ENCODE data around the gene HEXD.
"Not testable (repeated sequence)": the region's sequence is repeated elsewhere in the genome, so short reads cannot be mapped to it uniquely, and the experiment has no call there.

The HEXD gene

GRCh38 chr17:82376042-82376730 is 42.0 kb upstream of the HEXD start:
- Histone ChIP-seq H3K79me1 (ENCODE audit: low read length) (no peaks in the 10 kb centered on the region), H2BK120ac (ENCODE audit: low read depth, low read length) (no peak overlapping the region), H3K27me3 (ENCODE audit: insufficient read depth, low read length, poor library complexity) (peaks cover 8% of the 10 kb centered on the region), H3K36me3 (ENCODE audit: control insufficient read depth, insufficient read depth, low read length) (no peaks in the 10 kb centered on the region), H3K23ac (ENCODE audit: low read length) (no peak overlapping the region), H3K4ac (ENCODE audit: low read depth, low read length) (no peak overlapping the region), H2AK5ac (ENCODE audit: low read length) (no peak overlapping the region), H3K18ac (ENCODE audit: low read length) (no peak overlapping the region), H3K56ac (ENCODE audit: low read length) (no peak overlapping the region), H3K9ac (ENCODE audit: low read length) (no peak overlapping the region), H3K27ac (ENCODE audit: low read depth, low read length) (no peak overlapping the region), H3K4me2 (ENCODE audit: low read length) (no peak overlapping the region), H2BK5ac (ENCODE audit: low read length) (no peak overlapping the region), H3K4me3 (ENCODE audit: low read length) (no peak overlapping the region), H2BK15ac (replicated peaks; ENCODE audit: low read depth) (no peak overlapping the region), H4K8ac (ENCODE audit: low read depth, low read length) (no peak overlapping the region), H3K79me2 (ENCODE audit: control insufficient read depth, insufficient read depth, low read length) (no peaks in the 10 kb centered on the region), H4K5ac (ENCODE audit: low read length) (no peak overlapping the region), H3K4me1 (ENCODE audit: control insufficient read depth, low read depth, low read length) (no peaks in the 10 kb centered on the region)
- WGBS (ENCODE audit: extremely low coverage, insufficient coverage, low lambda C conversion rate), result no CpG with 5 or more reads among the region's 16 CpGs
- DNase-seq, result no peak

GRCh38 chr17:82377294-82377693 is 40.9 kb upstream of the HEXD start:
- H3K27ac ChIP-seq (ENCODE audit: low read depth, low read length); H3K4ac ChIP-seq (ENCODE audit: low read depth, low read length); H3K18ac ChIP-seq (ENCODE audit: low read length); H3K4me2 ChIP-seq (ENCODE audit: low read length); H2BK120ac ChIP-seq (ENCODE audit: low read depth, low read length); H3K9ac ChIP-seq (ENCODE audit: low read length); H3K79me2 ChIP-seq (ENCODE audit: control insufficient read depth, insufficient read depth, low read length); H2AK5ac ChIP-seq (ENCODE audit: low read length); H2BK15ac ChIP-seq (replicated peaks; ENCODE audit: low read depth); H3K23ac ChIP-seq (ENCODE audit: low read length); H3K4me1 ChIP-seq (ENCODE audit: control insufficient read depth, low read depth, low read length); H2BK5ac ChIP-seq (ENCODE audit: low read length); DNase-seq; H3K27me3 ChIP-seq (ENCODE audit: insufficient read depth, low read length, poor library complexity); H3K4me3 ChIP-seq (ENCODE audit: low read length); H3K79me1 ChIP-seq (ENCODE audit: low read length); H4K5ac ChIP-seq (ENCODE audit: low read length); H3K36me3 ChIP-seq (ENCODE audit: control insufficient read depth, insufficient read depth, low read length); H3K56ac ChIP-seq (ENCODE audit: low read length); H4K8ac ChIP-seq (ENCODE audit: low read depth, low read length): not testable (repeated sequence)
- WGBS (ENCODE audit: extremely low coverage, insufficient coverage, low lambda C conversion rate), result no CpG with 5 or more reads among the region's 5 CpGs

- Histone ChIP-seq H3K18ac (ENCODE audit: low read length) (no peak overlapping the region), H2AK5ac (ENCODE audit: low read length) (no peak overlapping the region), H3K4me1 (ENCODE audit: control insufficient read depth, low read depth, low read length) (no peaks in the 10 kb centered on the region), H3K79me2 (ENCODE audit: control insufficient read depth, insufficient read depth, low read length) (no peaks in the 10 kb centered on the region), H3K9ac (ENCODE audit: low read length) (no peak overlapping the region), H3K27ac (ENCODE audit: low read depth, low read length) (no peak overlapping the region), H3K23ac (ENCODE audit: low read length) (no peak overlapping the region), H2BK5ac (ENCODE audit: low read length) (no peak overlapping the region), H2BK120ac (ENCODE audit: low read depth, low read length) (no peak overlapping the region), H3K4ac (ENCODE audit: low read depth, low read length) (no peak overlapping the region), H3K56ac (ENCODE audit: low read length) (no peak overlapping the region), H3K79me1 (ENCODE audit: low read length) (no peaks in the 10 kb centered on the region), H2BK15ac (replicated peaks; ENCODE audit: low read depth) (no peak overlapping the region), H3K36me3 (ENCODE audit: control insufficient read depth, insufficient read depth, low read length) (no peaks in the 10 kb centered on the region), H4K8ac (ENCODE audit: low read depth, low read length) (no peak overlapping the region), H3K4me3 (ENCODE audit: low read length) (no peak overlapping the region), H4K5ac (ENCODE audit: low read length) (no peak overlapping the region), H3K27me3 (ENCODE audit: insufficient read depth, low read length, poor library complexity) (no peaks in the 10 kb centered on the region), H3K4me2 (ENCODE audit: low read length) (no peak overlapping the region)
- no peak for DNase-seq
- no CpG with 5 or more reads among the region's 31 CpGs for whole genome bisulfite sequencing (ENCODE audit: extremely low coverage, insufficient coverage, low lambda C conversion rate)
Measured at GRCh38 chr17:82377924-82378740, 40.0 kb upstream of the HEXD start.

GRCh38 chr17:82378741-82379021 is 39.5 kb upstream of the HEXD start:
- Histone ChIP-seq H3K56ac (ENCODE audit: low read length) (no peak overlapping the region), H4K8ac (ENCODE audit: low read depth, low read length) (no peak overlapping the region), H3K79me2 (ENCODE audit: control insufficient read depth, insufficient read depth, low read length) (no peaks in the 10 kb centered on the region), H3K4me1 (ENCODE audit: control insufficient read depth, low read depth, low read length) (no peaks in the 10 kb centered on the region), H3K79me1 (ENCODE audit: low read length) (no peaks in the 10 kb centered on the region), H2BK120ac (ENCODE audit: low read depth, low read length) (no peak overlapping the region), H3K4me3 (ENCODE audit: low read length) (no peak overlapping the region), H3K23ac (ENCODE audit: low read length) (no peak overlapping the region), H3K27ac (ENCODE audit: low read depth, low read length) (no peak overlapping the region), H3K4ac (ENCODE audit: low read depth, low read length) (no peak overlapping the region), H4K5ac (ENCODE audit: low read length) (no peak overlapping the region), H3K18ac (ENCODE audit: low read length) (no peak overlapping the region), H3K27me3 (ENCODE audit: insufficient read depth, low read length, poor library complexity) (no peaks in the 10 kb centered on the region), H3K4me2 (ENCODE audit: low read length) (no peak overlapping the region), H3K36me3 (ENCODE audit: control insufficient read depth, insufficient read depth, low read length) (no peaks in the 10 kb centered on the region), H2BK15ac (replicated peaks; ENCODE audit: low read depth) (no peak overlapping the region), H2AK5ac (ENCODE audit: low read length) (no peak overlapping the region), H3K9ac (ENCODE audit: low read length) (no peak overlapping the region), H2BK5ac (ENCODE audit: low read length) (no peak overlapping the region)
- DNase-seq, result no peak
- WGBS (ENCODE audit: extremely low coverage, insufficient coverage, low lambda C conversion rate), result no CpG with 5 or more reads among the region's 10 CpGs

- H3K9ac ChIP-seq (ENCODE audit: low read length), result no peak overlapping the region
- no peak overlapping the region for H3K18ac ChIP-seq (ENCODE audit: low read length)
- H3K79me1 ChIP-seq (ENCODE audit: low read length), result no peaks in the 10 kb centered on the region
- H3K27me3 ChIP-seq (ENCODE audit: insufficient read depth, low read length, poor library complexity), result no peaks in the 10 kb centered on the region
- no peak overlapping the region for H2BK5ac ChIP-seq (ENCODE audit: low read length)
- H3K4ac ChIP-seq (ENCODE audit: low read depth, low read length), result no peak overlapping the region
- no peaks in the 10 kb centered on the region for H3K4me1 ChIP-seq (ENCODE audit: control insufficient read depth, low read depth, low read length)
- no peak overlapping the region for H3K56ac ChIP-seq (ENCODE audit: low read length)
- no peak overlapping the region for H3K4me2 ChIP-seq (ENCODE audit: low read length)
- no CpG with 5 or more reads among the region's 23 CpGs for WGBS (ENCODE audit: extremely low coverage, insufficient coverage, low lambda C conversion rate)
- H3K4me3 ChIP-seq (ENCODE audit: low read length), result no peak overlapping the region
- H2AK5ac ChIP-seq (ENCODE audit: low read length), result no peak overlapping the region
- no peaks in the 10 kb centered on the region for H3K79me2 ChIP-seq (ENCODE audit: control insufficient read depth, insufficient read depth, low read length)
- no peak overlapping the region for H2BK15ac ChIP-seq (replicated peaks; ENCODE audit: low read depth)
- no peak overlapping the region for H2BK120ac ChIP-seq (ENCODE audit: low read depth, low read length)
- no peak overlapping the region for H3K23ac ChIP-seq (ENCODE audit: low read length)
- H3K27ac ChIP-seq (ENCODE audit: low read depth, low read length), result no peak overlapping the region
- H4K8ac ChIP-seq (ENCODE audit: low read depth, low read length), result no peak overlapping the region
- H3K36me3 ChIP-seq (ENCODE audit: control insufficient read depth, insufficient read depth, low read length), result no peaks in the 10 kb centered on the region
- H4K5ac ChIP-seq (ENCODE audit: low read length), result no peak overlapping the region
- no peak for DNase-seq
Measured at GRCh38 chr17:82380860-82381702, 37.1 kb upstream of the HEXD start.

Measured in mesendoderm (in vitro differentiated cells).